Activated CD4-positive, alpha-beta T cell treated with anti-CD3 and anti-CD28 coated beads, Interleukin-2, Interleukin-4, amounts not matched to agents 100 ng/mL and 50 ng/mL, durations not matched to agents 16 hours and 8 hours (primary cell): ENCODE data around the gene GSTP1.
A peak's percentile ranks its signal among the peaks of the same experiment; 100 is the strongest.
"Not testable (repeated sequence)": the region's sequence is repeated elsewhere in the genome, so short reads cannot be mapped to it uniquely, and the experiment has no call there.

Source experiments
- DNase-seq: peaks from one replicate; pipeline ENCODE4 v3.0.0-alpha.2; 2020; ENCODE audit warnings: low spot score

The GSTP1 gene

GRCh38 chr11:67563705-67564114 lies 19.9 kb upstream of the GSTP1 start:
- DNase-seq, result not testable (repeated sequence)

GRCh38 chr11:67564230-67564629 lies 19.4 kb upstream of the GSTP1 start:
- no peak for DNase-seq

GRCh38 chr11:67571443-67571842 lies 12.2 kb upstream of the GSTP1 start:
- no peak for DNase-seq

- DNase-seq, result no peak
Observed at GRCh38 chr11:67572305-67572704, 11.3 kb upstream of the GSTP1 start.

GRCh38 chr11:67572747-67573419 lies 10.7 kb upstream of the GSTP1 start:
- DNase-seq, result peak; percentile 28

GRCh38 chr11:67574938-67575337 lies 8.7 kb upstream of the GSTP1 start:
- no peak for DNase-seq

- no peak for DNase-seq
Observed at GRCh38 chr11:67576735-67577475, 6.7 kb upstream of the GSTP1 start.

- DNase-seq, result no peak
Observed at GRCh38 chr11:67577951-67578350, 5.7 kb upstream of the GSTP1 start.

GRCh38 chr11:67581469-67581868 lies 2.1 kb upstream of the GSTP1 start:
- no peak for DNase-seq

- no peak for DNase-seq
Observed at GRCh38 chr11:67582011-67582410, 1.6 kb upstream of the GSTP1 start.

GRCh38 chr11:67584205-67584880 lies 731 bp downstream of the GSTP1 start:
- DNase-seq, result no peak

GRCh38 chr11:67584881-67585873 lies 1.6 kb downstream of the GSTP1 start:
- DNase-seq, result no peak

- DNase-seq, result no peak
Observed at GRCh38 chr11:67585911-67586310, 2.3 kb downstream of the GSTP1 start.

GRCh38 chr11:67586568-67587250 lies 3.1 kb downstream of the GSTP1 start:
- DNase-seq, result no peak

- DNase-seq, result no peak
Observed at GRCh38 chr11:67588136-67588503, 4.5 kb downstream of the GSTP1 start.

GRCh38 chr11:67588899-67589415 lies 5.3 kb downstream of the GSTP1 start:
- not testable (repeated sequence) for DNase-seq

GRCh38 chr11:67592880-67593564 lies 9.4 kb downstream of the GSTP1 start:
- no peak for DNase-seq

GRCh38 chr11:67593565-67593905 lies 9.9 kb downstream of the GSTP1 start:
- no peak for DNase-seq

- no peak for DNase-seq
Observed at GRCh38 chr11:67594480-67594879, 10.9 kb downstream of the GSTP1 start.

GRCh38 chr11:67596753-67597300 lies 13.2 kb downstream of the GSTP1 start:
- DNase-seq, result no peak
